ENCODE data around the gene KCNK3. TPM values are rescaled to one million over a fixed set of nuclear protein-coding genes. Genes with fewer than 3 reads are reported as not detected.

The KCNK3 gene
- total RNA-seq, 2 donors from 2014 or later = 10.5 to 20.5 TPM

GRCh38 chr2:26706616-26707473, 14.3 kb downstream of the KCNK3 start:
- ATAC-seq (peak; percentile 58), DNase-seq (peak; percentile 50 to 80 (median 60))
- TF ChIP-seq CTCF (IDR thresholded peaks at IDR 0.05) (no peak), POLR2A (IDR thresholded peaks at IDR 0.05) (no peak)

GRCh38 chr2:26707747-26708146, 15.2 kb downstream of the KCNK3 start:
- intact Hi-C loops (cut with DNase I) = no loop called here
- Histone ChIP-seq H3K9me3 (no peaks in the 10 kb centered on the region), H3K27ac (no peak overlapping the region), H3K4me1 (peaks cover 55% of the 10 kb centered on the region), H3K4me3 (no peak overlapping the region), H3K36me3 (replicated peaks in 1 of 2; ENCODE audit: insufficient read depth in 1 of 2, low read depth in 2 of 2) (no peaks in the 10 kb centered on the region), H3K27me3 (no peaks in the 10 kb centered on the region)
- no peak for DNase-seq
- 76% methylated on average over 5 of the region's 5 CpGs for WGBS, 2 donors
- TF ChIP-seq POLR2A (IDR thresholded peaks at IDR 0.05) (no peak), CTCF (IDR thresholded peaks at IDR 0.05) (no peak)
- no peak for ATAC-seq

More at GRCh38 chr2:26706616-26707473, 14.3 kb downstream of the KCNK3 start:
- Histone ChIP-seq H3K36me3 (replicated peaks in 1 of 2; ENCODE audit: insufficient read depth in 1 of 2, low read depth in 2 of 2) (no peaks in the 10 kb centered on the region), H3K4me3 (no peak overlapping the region), H3K9me3 (no peaks in the 10 kb centered on the region), H3K27me3 (no peaks in the 10 kb centered on the region), H3K4me1 (peaks cover 46% of the 10 kb centered on the region), H3K27ac (peak overlapping the region in 3 of 4 donors; percentile 13 to 68 (median 58))
- intact Hi-C loops (cut with DNase I) = no loop called here
- WGBS, 2 donors = 25 to 35% methylated on average over 4 to 19 of the region's 19 CpGs

- TF ChIP-seq CTCF (IDR thresholded peaks at IDR 0.05) = no peak
- TF ChIP-seq POLR2A (IDR thresholded peaks at IDR 0.05) = no peak
- 93 to 95% methylated on average over 8 of the region's 8 CpGs for WGBS, 2 donors
- H3K9me3 ChIP-seq = no peaks in the 10 kb centered on the region
- H3K4me1 ChIP-seq = peaks cover 60% of the 10 kb centered on the region
- DNase-seq (no peak), ATAC-seq (no peak)
- intact Hi-C loops (cut with DNase I) = no loop called here
- no peak overlapping the region for H3K4me3 ChIP-seq
- H3K27me3 ChIP-seq = no peaks in the 10 kb centered on the region
- no peaks in the 10 kb centered on the region for H3K36me3 ChIP-seq (replicated peaks in 1 of 2; ENCODE audit: insufficient read depth in 1 of 2, low read depth in 2 of 2)
- no peak overlapping the region for H3K27ac ChIP-seq
Measured at GRCh38 chr2:26708457-26708856, 15.9 kb downstream of the KCNK3 start.

GRCh38 chr2:26709323-26710110, 17.0 kb downstream of the KCNK3 start:
- Histone ChIP-seq H3K36me3 (replicated peaks in 1 of 2; ENCODE audit: insufficient read depth in 1 of 2, low read depth in 2 of 2) (no peaks in the 10 kb centered on the region), H3K9me3 (no peaks in the 10 kb centered on the region), H3K27ac (peak overlapping the region in 3 of 4 donors; percentile 12 to 29 (median 22)), H3K27me3 (no peaks in the 10 kb centered on the region), H3K4me3 (no peak overlapping the region), H3K4me1 (peaks cover 70% of the 10 kb centered on the region)
- DNase-seq = no peak
- ATAC-seq = no peak
- TF ChIP-seq CTCF (IDR thresholded peaks at IDR 0.05) (no peak), POLR2A (IDR thresholded peaks at IDR 0.05) (no peak)
- 80 to 84% methylated on average over 19 of the region's 19 CpGs for WGBS, 2 donors
- intact Hi-C loops (cut with DNase I) = no loop called here

Measured in body of pancreas (tissue), 4 donors.